ENCODE measurements around the gene TCEAL2.
"Not testable (repeated sequence)": the region's sequence is repeated elsewhere in the genome, so short reads cannot be mapped to it uniquely, and the experiment has no call there.

Gene TCEAL2
- long read RNA-seq, result 0 reads

- not testable (repeated sequence) for H3K4me3 ChIP-seq (replicated peaks; ENCODE audit: insufficient read depth, low read length)
Measured at GRCh38 chrX:102125436-102125835, at the start of gene TCEAL2. TCEAL2 (plus strand) TSS chrX:102125679; CDS start chrX:102126831, 1,152 bp downstream.

GRCh38 chrX:102077426-102077825 is 48.1 kb upstream of the TCEAL2 start:
- Histone ChIP-seq H3K4me3 (replicated peaks; ENCODE audit: insufficient read depth, low read length) (no peak overlapping the region), H3K27ac (replicated peaks) (no peak overlapping the region), H3K27me3 (ENCODE audit: insufficient read depth, poor library complexity, severe bottlenecking) (peaks cover 8% of the 10 kb centered on the region)
- TF ChIP-seq SPI1 (IDR thresholded peaks at IDR 0.05; ENCODE audit: borderline replicate concordance, low read depth), result no peak
- TF ChIP-seq, protein P1, sequence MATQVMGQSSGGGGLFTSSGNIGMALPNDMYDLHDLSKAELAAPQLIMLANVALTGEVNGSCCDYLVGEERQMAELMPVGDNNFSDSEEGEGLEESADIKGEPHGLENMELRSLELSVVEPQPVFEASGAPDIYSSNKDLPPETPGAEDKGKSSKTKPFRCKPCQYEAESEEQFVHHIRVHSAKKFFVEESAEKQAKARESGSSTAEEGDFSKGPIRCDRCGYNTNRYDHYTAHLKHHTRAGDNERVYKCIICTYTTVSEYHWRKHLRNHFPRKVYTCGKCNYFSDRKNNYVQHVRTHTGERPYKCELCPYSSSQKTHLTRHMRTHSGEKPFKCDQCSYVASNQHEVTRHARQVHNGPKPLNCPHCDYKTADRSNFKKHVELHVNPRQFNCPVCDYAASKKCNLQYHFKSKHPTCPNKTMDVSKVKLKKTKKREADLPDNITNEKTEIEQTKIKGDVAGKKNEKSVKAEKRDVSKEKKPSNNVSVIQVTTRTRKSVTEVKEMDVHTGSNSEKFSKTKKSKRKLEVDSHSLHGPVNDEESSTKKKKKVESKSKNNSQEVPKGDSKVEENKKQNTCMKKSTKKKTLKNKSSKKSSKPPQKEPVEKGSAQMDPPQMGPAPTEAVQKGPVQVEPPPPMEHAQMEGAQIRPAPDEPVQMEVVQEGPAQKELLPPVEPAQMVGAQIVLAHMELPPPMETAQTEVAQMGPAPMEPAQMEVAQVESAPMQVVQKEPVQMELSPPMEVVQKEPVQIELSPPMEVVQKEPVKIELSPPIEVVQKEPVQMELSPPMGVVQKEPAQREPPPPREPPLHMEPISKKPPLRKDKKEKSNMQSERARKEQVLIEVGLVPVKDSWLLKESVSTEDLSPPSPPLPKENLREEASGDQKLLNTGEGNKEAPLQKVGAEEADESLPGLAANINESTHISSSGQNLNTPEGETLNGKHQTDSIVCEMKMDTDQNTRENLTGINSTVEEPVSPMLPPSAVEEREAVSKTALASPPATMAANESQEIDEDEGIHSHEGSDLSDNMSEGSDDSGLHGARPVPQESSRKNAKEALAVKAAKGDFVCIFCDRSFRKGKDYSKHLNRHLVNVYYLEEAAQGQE (IDR thresholded peaks at IDR 0.05; ENCODE audit: insufficient replicate concordance, low read depth), result no peak
- TF ChIP-seq POLR2AphosphoS5 (IDR thresholded peaks at IDR 0.05; ENCODE audit: low read depth), result no peak
- DNase-seq (ENCODE audit: low read depth in 1 of 2, low spot score in 1 of 2), result no peak

More at GRCh38 chrX:102125436-102125835, at the start of gene TCEAL2:
- H3K27me3 ChIP-seq (ENCODE audit: insufficient read depth, poor library complexity, severe bottlenecking); DNase-seq (ENCODE audit: low read depth in 1 of 2, low spot score in 1 of 2); H3K27ac ChIP-seq (replicated peaks): not testable (repeated sequence)

GRCh38 chrX:102085706-102086105 is 39.8 kb upstream of the TCEAL2 start:
- no peak for DNase-seq (ENCODE audit: low read depth in 1 of 2, low spot score in 1 of 2)
- H3K27ac ChIP-seq (replicated peaks), result no peak overlapping the region
- H3K27me3 ChIP-seq (ENCODE audit: insufficient read depth, poor library complexity, severe bottlenecking), result no peaks in the 10 kb centered on the region
- no peak overlapping the region for H3K4me3 ChIP-seq (replicated peaks; ENCODE audit: insufficient read depth, low read length)
- TF ChIP-seq SPI1 (IDR thresholded peaks at IDR 0.05; ENCODE audit: borderline replicate concordance, low read depth) (no peak), GABPA (IDR thresholded peaks at IDR 0.05; ENCODE audit: low read depth) (no peak), POLR2AphosphoS5 (IDR thresholded peaks at IDR 0.05; ENCODE audit: low read depth) (no peak), CTCF (IDR thresholded peaks at IDR 0.05; ENCODE audit: insufficient read depth, low read length) (no peak)
- TF ChIP-seq, protein P1 (IDR thresholded peaks at IDR 0.05; ENCODE audit: insufficient replicate concordance, low read depth), result no peak

- H3K4me3 ChIP-seq (replicated peaks; ENCODE audit: insufficient read depth, low read length), result no peak overlapping the region
- no peak for TF ChIP-seq POLR2AphosphoS5 (IDR thresholded peaks at IDR 0.05; ENCODE audit: low read depth)
- no peak for DNase-seq (ENCODE audit: low read depth in 1 of 2, low spot score in 1 of 2)
- no peaks in the 10 kb centered on the region for H3K27me3 ChIP-seq (ENCODE audit: insufficient read depth, poor library complexity, severe bottlenecking)
- H3K27ac ChIP-seq (replicated peaks), result no peak overlapping the region
Measured at GRCh38 chrX:102113367-102113766, 12.1 kb upstream of the TCEAL2 start.

- Histone ChIP-seq H3K27ac (replicated peaks) (no peak overlapping the region), H3K4me3 (replicated peaks; ENCODE audit: insufficient read depth, low read length) (no peak overlapping the region), H3K27me3 (ENCODE audit: insufficient read depth, poor library complexity, severe bottlenecking) (no peaks in the 10 kb centered on the region)
- TF ChIP-seq SPI1 (IDR thresholded peaks at IDR 0.05; ENCODE audit: borderline replicate concordance, low read depth) (no peak), POLR2AphosphoS5 (IDR thresholded peaks at IDR 0.05; ENCODE audit: low read depth) (no peak), CTCF (IDR thresholded peaks at IDR 0.05; ENCODE audit: insufficient read depth, low read length) (no peak), GABPA (IDR thresholded peaks at IDR 0.05; ENCODE audit: low read depth) (no peak)
- TF ChIP-seq, protein P1 (IDR thresholded peaks at IDR 0.05; ENCODE audit: insufficient replicate concordance, low read depth), result no peak
- no peak for DNase-seq (ENCODE audit: low read depth in 1 of 2, low spot score in 1 of 2)
Measured at GRCh38 chrX:102115748-102116147, 9.7 kb upstream of the TCEAL2 start.

DNA sequence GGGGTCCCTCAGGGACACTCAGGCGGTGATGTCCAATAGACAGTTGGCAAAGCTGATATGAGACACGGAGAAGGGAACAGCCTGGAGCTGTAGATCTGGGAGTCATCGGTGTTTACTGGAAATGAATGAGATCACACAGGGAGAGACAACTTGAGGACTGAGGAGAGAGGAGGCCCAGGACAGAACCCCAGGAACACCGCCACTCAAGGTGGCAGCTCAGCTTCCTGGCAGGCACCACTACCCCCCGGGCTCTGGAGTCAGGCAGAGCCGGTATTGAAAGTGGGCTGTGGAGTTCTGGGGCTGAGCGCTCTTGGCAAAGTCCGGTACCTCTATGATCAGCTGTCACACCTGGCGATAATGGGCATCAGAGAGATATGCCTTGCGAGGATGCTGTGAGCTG is 465 bp upstream of the TCEAL2 start:
- H3K4me3 ChIP-seq (replicated peaks; ENCODE audit: insufficient read depth, low read length); H3K27me3 ChIP-seq (ENCODE audit: insufficient read depth, poor library complexity, severe bottlenecking); H3K27ac ChIP-seq (replicated peaks); DNase-seq (ENCODE audit: low read depth in 1 of 2, low spot score in 1 of 2): not testable (repeated sequence)

DNA sequence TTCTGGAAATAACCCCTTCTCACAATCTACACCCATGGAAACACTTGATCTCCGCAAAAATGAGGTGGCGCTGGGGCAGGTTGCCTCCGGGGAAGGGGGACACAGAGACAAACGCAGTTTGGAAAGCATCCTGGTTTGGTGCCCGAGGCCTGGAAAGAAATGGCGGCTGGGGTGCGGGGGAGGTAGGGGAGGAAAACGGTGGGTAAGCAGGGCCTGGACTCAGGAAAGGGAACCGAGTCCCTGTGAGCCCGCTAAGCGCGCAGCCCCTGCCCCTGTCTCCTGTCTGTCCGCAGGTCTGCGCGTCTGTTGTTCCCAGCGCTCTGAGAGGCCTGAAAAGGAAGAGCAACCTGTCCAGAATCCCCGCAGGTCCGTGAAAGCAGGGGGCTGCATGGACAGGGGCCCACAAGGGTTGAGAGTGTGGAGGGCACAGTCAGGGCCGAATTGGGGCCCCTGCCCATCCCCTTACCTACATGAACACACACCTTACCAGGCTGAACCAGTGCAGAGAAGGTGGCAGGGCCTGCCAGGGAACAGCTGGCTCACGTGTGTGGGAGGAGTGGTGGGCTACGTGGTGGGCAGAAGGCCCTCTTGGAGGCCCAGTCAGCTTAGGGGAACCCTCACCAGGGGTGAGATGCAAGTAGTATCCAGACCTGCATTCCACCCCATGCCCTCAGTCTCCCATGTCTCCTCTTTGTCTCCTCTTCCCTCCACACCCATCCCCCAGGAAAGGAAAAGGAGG is 770 bp downstream of the TCEAL2 start:
- H3K27ac ChIP-seq (replicated peaks); DNase-seq (ENCODE audit: low read depth in 1 of 2, low spot score in 1 of 2); H3K27me3 ChIP-seq (ENCODE audit: insufficient read depth, poor library complexity, severe bottlenecking); H3K4me3 ChIP-seq (replicated peaks; ENCODE audit: insufficient read depth, low read length): not testable (repeated sequence)

Data from HL-60 (cell line).